Heart left ventricle (tissue), 16 donors: ENCODE results near the gene MAP1LC3B2. TPM values are rescaled to one million over a fixed set of nuclear protein-coding genes. Genes with fewer than 3 reads are reported as not detected.

Experiments used
- ATAC-seq, 4 donors: fragments of 200-7000 bp; cut with Tn5 transposase; one replicate each; pipeline ENCODE4 v1.9.1; 2020 to 2022; ENCODE audit warnings: moderate library complexity in 4 of 4, mild to moderate bottlenecking in 3 of 4, moderate number of reproducible peaks in 1 of 4
- DNase-seq, 5 donors: peaks; one replicate each; pipeline ENCODE4 v3.0.0-alpha.2; 2020
- H3K27ac ChIP-seq, 12 donors: fragments of 200-600 bp; sonication (generic) in 4 of 12; one replicate each; pipeline versions ENCODE4 v1.5.0 to v1.8.0; 2016 to 2022; ENCODE audit warnings: mild to moderate bottlenecking in 2 of 12
- H3K27me3 ChIP-seq, 9 donors: fragments of 200-600 bp; sonication (generic) in 2 of 9; one replicate each; pipeline versions ENCODE4 v1.5.1 to v1.8.0; 2016 to 2022; ENCODE audit warnings: mild to moderate bottlenecking in 3 of 9
- H3K36me3 ChIP-seq, 9 donors: fragments of 200-600 bp; sonication (generic) in 2 of 9; one replicate each; pipeline versions ENCODE4 v1.5.0 to v1.8.0; 2018 to 2022; ENCODE audit warnings: mild to moderate bottlenecking in 2 of 9
- H3K4me1 ChIP-seq, 12 donors: fragments of 200-600 bp; sonication (generic) in 4 of 12; one replicate each; pipeline versions ENCODE4 v1.5.0 to v1.8.0; 2016 to 2022; ENCODE audit warnings: mild to moderate bottlenecking in 3 of 12
- H3K4me3 ChIP-seq, 12 donors: fragments of 200-600 bp; sonication (generic) in 4 of 12; one replicate each; pipeline versions ENCODE4 v1.5.0 to v1.8.0; 2017 to 2022; ENCODE audit warnings: mild to moderate bottlenecking in 9 of 12, moderate library complexity in 4 of 12
- H3K9me3 ChIP-seq, 12 donors: fragments of 200-600 bp; sonication (generic) in 4 of 12; one replicate each; pipeline versions ENCODE4 v1.5.0 to v1.8.0; 2016 to 2022; ENCODE audit warnings: mild to moderate bottlenecking in 1 of 12
- POLR2A ChIP-seq, 2 donors: fragments of 450-650 bp; IDR thresholded peaks; one replicate each; pipeline ENCODE4 v1.6.1; 2017; ENCODE audit warnings: antibody characterized with exemption in 2 of 2, mild to moderate bottlenecking in 2 of 2, moderate library complexity in 2 of 2
- WGBS, 4 donors: extraction: QIAGEN DNeasy Blood & Tissue Kit in 2 of 4; methylation state at CpG; one replicate each; pipeline versions ENCODE4 v1.1.5 to v1.1.7; 2013 to 2018; 5-methylcytosine and 5-hydroxymethylcytosine counted together
- intact Hi-C, 10 donors: fragments of 100-400 bp; cut with DNase I; formaldehyde crosslinking; loops; one replicate each; pipeline versions ENCODE4 v1.11.1 to v1.14.2; 2022
- polyA plus RNA-seq, 2 donors: library from polyadenylated mRNA; stranded (reverse); fragments of 200-250 nt; gene quantifications; one replicate each; pipeline ENCODE4 v1.2.3, GENCODE V29; 2013
- total RNA-seq, 9 donors: library from RNA; depleted of rRNA in 2 of 9; stranded (reverse); fragments of >200 nt in 2 of 9; fragmentation: NEBNext Ultra II Directional in 3 of 9; extraction: Animal tissue kit (Norgen Biotek cat#: 25700) in 3 of 9; gene quantifications; one replicate each; pipeline versions ENCODE4 v1.1.0 to v1.2.4, GENCODE V29; 2016 to 2023
- TF ChIP-seq, protein P1 (sequence below), 12 donors: fragments of 200-600 bp; sonication (generic) in 4 of 12; IDR thresholded peaks; one replicate each; pipeline versions ENCODE4 v1.5.0 to v1.8.0; 2018 to 2022; ENCODE audit warnings: antibody characterized with exemption in 12 of 12, mild to moderate bottlenecking in 5 of 12
- donor health status: ischemic (EF 13 %, LVEDD 7.1; RV severe dilation, severe dysfunction).
- donor health status: healthy with polysubstance abuse.
- donor health status: DM: no; HTN: yes; CAD: no.
- donor health status: DM: no; HTN: no; CAD: no.
- donor health status: ischemic (EF 25% LVEDD 6.9; RV normal size, moderate dysfunction).
- donor health status: ischemic (EF 25% LVEDD 5.7; RV mildly dilated, moderate dysfunction).
- donor health status: healthy.
- donor health status: DM: yes; HTN: yes; CAD: no.
- donor health status: ischemic (EF 35%, LVEDD 5.7; RV mildly dilated, moderate dysfunction).
- donor health status: nonischemic (EF 11% LVEDD 7.7; RV severe dilation, severe dysfunction).
- donor health status: DM: yes; HTN: yes; CAD: no.
- donor health status: PGD.
- donor health status: ischemic (EF 29% LVEDD 5.4; RV normal size, mild dysfunction).
- donor health status: nonischemic (EF 23%, LVEDD 6.1; RV moderate dilation, normal function).

The MAP1LC3B2 gene
- total and polyA plus RNA-seq, 11 donors: 0.91 to 5.4 (median 2.3) TPM

DNA sequence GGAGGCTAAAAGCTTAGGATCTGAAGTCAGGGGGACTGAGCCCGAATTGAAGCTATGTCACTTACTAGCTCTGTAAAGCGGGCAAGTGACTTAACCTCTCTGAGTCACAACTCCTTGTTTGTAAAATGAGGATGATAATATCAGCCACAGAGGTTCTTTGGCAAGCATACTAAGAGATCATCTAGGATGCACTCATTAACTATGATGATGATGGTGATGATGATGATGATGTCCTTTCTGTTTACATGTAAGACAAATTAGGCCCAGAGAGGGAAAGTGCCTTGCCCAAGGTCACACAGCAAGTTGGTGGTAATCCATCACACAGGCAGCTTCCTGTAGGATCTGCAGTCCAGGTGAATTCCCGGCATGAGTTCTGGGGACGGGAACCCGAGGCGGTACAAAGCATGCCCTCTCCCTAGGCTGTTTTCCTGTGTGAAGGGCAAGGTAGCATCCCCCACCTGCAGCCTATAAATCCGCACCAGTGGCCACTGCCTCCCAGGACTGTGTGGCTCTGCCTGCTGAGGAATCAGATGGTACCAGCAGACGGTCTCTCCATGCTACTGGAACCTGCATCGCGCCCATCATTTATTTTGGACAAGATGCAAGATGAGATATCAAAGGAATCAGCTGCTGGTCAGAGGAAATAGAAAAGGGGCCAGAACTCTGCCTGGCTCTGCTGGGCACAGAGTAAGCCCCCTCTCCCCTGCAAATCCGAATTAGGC, 55.2 kb downstream of the MAP1LC3B2 start:
- Histone ChIP-seq H3K36me3 (no peaks in the 10 kb centered on the region), H3K27me3 (no peaks in the 10 kb centered on the region), H3K4me1 (peaks cover 0 to 21% (median 7%) of the 10 kb centered on the region in 12 donors), H3K4me3 (no peak overlapping the region), H3K27ac (no peak overlapping the region), H3K9me3 (peaks cover 0 to 8% (median 0%) of the 10 kb centered on the region in 12 donors)
- ATAC-seq (no peak), DNase-seq (no peak)
- intact Hi-C loops: loop anchor here in 1 of 10 donors (10.0 kb wide), 1 partner anchor 70 kb away; no protein-coding TSS in a partner anchor
- TF ChIP-seq POLR2A (IDR thresholded peaks at IDR 0.05): no peak
- WGBS, 4 donors: 85 to 92% (median 90%) methylated on average over 8 to 11 of the region's 11 CpGs

DNA sequence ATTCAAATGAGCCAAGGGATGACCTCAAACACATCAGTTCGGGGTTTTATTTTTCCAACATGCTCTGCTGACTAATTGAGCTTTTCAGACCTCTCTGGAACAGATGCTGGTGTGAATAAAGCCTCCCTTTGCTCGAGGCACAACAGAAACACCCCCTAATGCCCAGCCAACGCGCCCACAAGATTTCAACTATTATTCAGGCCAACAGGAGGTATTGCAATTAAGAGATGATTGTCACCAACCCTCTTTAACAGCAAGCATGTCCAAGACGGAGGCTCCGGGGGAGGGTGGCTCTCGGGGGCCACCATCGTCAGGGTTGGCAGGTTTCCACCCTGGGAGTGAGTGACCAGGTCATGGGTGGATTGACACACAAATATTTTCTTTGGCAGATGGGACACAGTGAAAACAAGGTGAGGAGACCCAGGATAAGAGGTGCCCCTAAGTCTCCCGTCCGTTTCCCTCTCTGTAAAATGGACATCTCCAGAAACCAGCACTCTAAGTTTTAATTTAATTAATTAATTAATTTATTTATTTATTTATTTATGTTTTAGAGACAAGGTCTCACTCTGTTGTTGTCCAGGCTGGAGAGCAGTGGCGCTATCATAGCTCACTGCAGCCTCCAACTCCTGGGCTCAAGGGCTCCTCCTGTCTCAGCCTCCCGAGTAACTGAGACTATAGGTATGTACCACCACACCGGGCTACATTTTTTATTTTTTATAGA, 56.1 kb downstream of the MAP1LC3B2 start:
- intact Hi-C loops: loop anchor here in 1 of 10 donors (10.0 kb wide), 1 partner anchor 70 kb away; no protein-coding TSS in a partner anchor
- H3K4me1 ChIP-seq: peaks cover 0 to 23% (median 0%) of the 10 kb centered on the region in 12 donors
- H3K27ac ChIP-seq: no peak overlapping the region
- no peaks in the 10 kb centered on the region for H3K36me3 ChIP-seq
- no peaks in the 10 kb centered on the region for H3K27me3 ChIP-seq
- DNase-seq: no peak
- WGBS, 4 donors: 59 to 70% (median 65%) methylated on average over 13 of the region's 13 CpGs
- H3K9me3 ChIP-seq: peaks cover 0 to 8% (median 0%) of the 10 kb centered on the region in 12 donors
- no peak overlapping the region for H3K4me3 ChIP-seq
- no peak for ATAC-seq
- TF ChIP-seq, protein P1, sequence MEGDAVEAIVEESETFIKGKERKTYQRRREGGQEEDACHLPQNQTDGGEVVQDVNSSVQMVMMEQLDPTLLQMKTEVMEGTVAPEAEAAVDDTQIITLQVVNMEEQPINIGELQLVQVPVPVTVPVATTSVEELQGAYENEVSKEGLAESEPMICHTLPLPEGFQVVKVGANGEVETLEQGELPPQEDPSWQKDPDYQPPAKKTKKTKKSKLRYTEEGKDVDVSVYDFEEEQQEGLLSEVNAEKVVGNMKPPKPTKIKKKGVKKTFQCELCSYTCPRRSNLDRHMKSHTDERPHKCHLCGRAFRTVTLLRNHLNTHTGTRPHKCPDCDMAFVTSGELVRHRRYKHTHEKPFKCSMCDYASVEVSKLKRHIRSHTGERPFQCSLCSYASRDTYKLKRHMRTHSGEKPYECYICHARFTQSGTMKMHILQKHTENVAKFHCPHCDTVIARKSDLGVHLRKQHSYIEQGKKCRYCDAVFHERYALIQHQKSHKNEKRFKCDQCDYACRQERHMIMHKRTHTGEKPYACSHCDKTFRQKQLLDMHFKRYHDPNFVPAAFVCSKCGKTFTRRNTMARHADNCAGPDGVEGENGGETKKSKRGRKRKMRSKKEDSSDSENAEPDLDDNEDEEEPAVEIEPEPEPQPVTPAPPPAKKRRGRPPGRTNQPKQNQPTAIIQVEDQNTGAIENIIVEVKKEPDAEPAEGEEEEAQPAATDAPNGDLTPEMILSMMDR (IDR thresholded peaks at IDR 0.05): no peak
- no peak for TF ChIP-seq POLR2A (IDR thresholded peaks at IDR 0.05)

DNA sequence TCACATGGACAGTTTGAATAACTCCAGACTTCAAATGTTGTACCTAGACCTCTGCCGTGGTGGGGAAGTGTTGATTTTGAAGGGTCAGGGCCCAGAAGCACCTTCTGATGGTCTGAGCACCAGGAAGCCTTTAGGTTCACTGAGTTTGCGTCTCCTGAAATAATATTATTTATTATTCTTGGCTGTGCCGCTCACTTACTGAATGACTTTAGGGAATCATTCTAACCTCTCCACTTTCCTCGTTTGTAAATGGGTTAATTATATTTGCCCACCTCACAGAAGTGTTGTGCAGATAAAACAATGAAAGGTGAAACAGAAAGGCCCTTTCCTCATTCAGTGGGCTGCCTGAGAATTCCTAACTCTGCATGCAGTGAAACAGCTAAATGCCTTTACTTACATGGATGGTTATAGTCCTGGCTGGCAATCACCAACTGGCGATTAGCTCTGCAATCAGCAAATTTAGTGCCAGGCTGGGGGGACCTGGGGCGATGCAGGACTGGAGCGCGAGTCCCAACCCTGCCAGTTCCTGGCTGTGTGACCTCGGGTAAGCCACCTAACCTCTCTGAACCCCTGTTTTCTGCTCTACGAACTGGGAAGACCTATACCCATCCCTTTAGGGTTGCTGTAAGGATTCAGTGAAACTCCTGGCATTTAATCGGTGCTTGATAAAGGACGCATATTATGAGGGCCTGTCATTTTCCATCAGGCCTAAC, 57.5 kb downstream of the MAP1LC3B2 start:
- DNase-seq (no peak), ATAC-seq (no peak)
- Histone ChIP-seq H3K27me3 (no peaks in the 10 kb centered on the region), H3K9me3 (peaks cover 0 to 8% (median 0%) of the 10 kb centered on the region in 12 donors), H3K4me3 (no peak overlapping the region), H3K27ac (no peak overlapping the region), H3K36me3 (no peaks in the 10 kb centered on the region), H3K4me1 (peaks cover 0 to 19% (median 2%) of the 10 kb centered on the region in 12 donors)
- no peak for TF ChIP-seq POLR2A (IDR thresholded peaks at IDR 0.05)
- TF ChIP-seq, protein P1 (IDR thresholded peaks at IDR 0.05): no peak
- 79 to 88% (median 84%) methylated on average over 12 of the region's 12 CpGs for WGBS, 4 donors
- intact Hi-C loops: loop anchor here in 1 of 10 donors (10.0 kb wide), 1 partner anchor 68 kb away; no protein-coding TSS in a partner anchor

DNA sequence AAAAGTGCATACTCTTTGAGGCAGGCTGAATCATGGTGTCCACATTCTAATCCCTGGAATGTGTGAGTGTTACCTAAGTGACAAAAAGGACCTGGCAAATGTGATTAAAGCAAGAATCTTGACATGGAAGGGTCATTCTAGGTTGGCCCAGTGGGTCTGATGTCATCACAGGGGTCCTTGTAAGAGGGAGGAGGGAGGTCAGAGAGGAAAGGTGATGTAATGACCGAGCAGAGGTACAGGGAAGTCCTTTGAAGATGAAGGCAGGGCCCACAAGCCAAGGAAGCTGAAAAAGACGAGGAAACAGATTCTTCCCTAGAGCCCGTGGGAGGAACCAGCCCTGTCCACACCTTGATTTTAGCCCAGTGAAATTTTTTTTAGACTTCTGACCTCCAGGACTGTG, 60.1 kb downstream of the MAP1LC3B2 start:
- peaks cover 0 to 18% (median 0%) of the 10 kb centered on the region in 12 donors for H3K9me3 ChIP-seq

More for the DNA sequence above, 60.1 kb downstream of the MAP1LC3B2 start:
- H3K4me3 ChIP-seq: no peak overlapping the region
- H3K4me1 ChIP-seq: peaks cover 0 to 19% (median 2%) of the 10 kb centered on the region in 12 donors
- H3K27me3 ChIP-seq: no peaks in the 10 kb centered on the region
- ATAC-seq (peak in 3 of 4 donors; percentile 44 to 68 (median 48)), DNase-seq (no peak)
- WGBS, 4 donors: 48 to 80% (median 67%) methylated on average over 3 of the region's 3 CpGs
- TF ChIP-seq, protein P1 (IDR thresholded peaks at IDR 0.05): no peak
- TF ChIP-seq POLR2A (IDR thresholded peaks at IDR 0.05): no peak
- intact Hi-C loops: loop anchor here in 1 of 10 donors (10.0 kb wide), 1 partner anchor 66 kb away; no protein-coding TSS in a partner anchor
- no peaks in the 10 kb centered on the region for H3K36me3 ChIP-seq
- H3K27ac ChIP-seq: no peak overlapping the region
